Naive B cell (primary cell): ENCODE results near the gene NET1. TPM values are rescaled to one million over a fixed set of nuclear protein-coding genes. Genes with fewer than 3 reads are reported as not detected.

Experiments used
- ATAC-seq, 2 donors: fragments of 150-1000 bp; cut with Tn5 transposase; 2 replicates each; pipeline ENCODE4 v1.10.0; 2021; ENCODE audit warnings: low read depth in 2 of 2, mild to moderate bottlenecking in 2 of 2, moderate library complexity in 2 of 2
- DNase-seq: peaks from one replicate; pipeline ENCODE4 v3.0.0; 2022
- H3K27ac Mint-ChIP-seq, 6 donors: one replicate each; pipeline ENCODE4 v1.8.0; 2020 to 2022; ENCODE audit warnings: mild to moderate bottlenecking in 6 of 6, mixed read lengths in 6 of 6, moderate library complexity in 5 of 6, inconsistent platforms in 2 of 6
- H3K27me3 Mint-ChIP-seq, 3 donors: one replicate each; pipeline ENCODE4 v1.8.0; 2021 to 2022; ENCODE audit warnings: mixed read lengths in 3 of 3, mild to moderate bottlenecking in 1 of 3
- H3K36me3 Mint-ChIP-seq, 2 donors: one replicate each; pipeline ENCODE4 v1.8.0; 2020 to 2022; ENCODE audit warnings: mixed read lengths in 2 of 2, inconsistent platforms in 1 of 2, mild to moderate bottlenecking in 1 of 2
- H3K4me1 Mint-ChIP-seq, 3 donors: one replicate each; pipeline ENCODE4 v1.8.0; 2020 to 2022; ENCODE audit warnings: mixed read lengths in 3 of 3, inconsistent platforms in 1 of 3, mild to moderate bottlenecking in 1 of 3, moderate library complexity in 1 of 3
- H3K4me3 Mint-ChIP-seq, 8 donors: one replicate each; pipeline ENCODE4 v1.8.0; 2020 to 2022; ENCODE audit warnings: mild to moderate bottlenecking in 8 of 8, mixed read lengths in 8 of 8, moderate library complexity in 8 of 8, inconsistent platforms in 2 of 8
- H3K9me3 Mint-ChIP-seq, 7 donors: one replicate each; pipeline ENCODE4 v1.8.0; 2020 to 2022; ENCODE audit warnings: mixed read lengths in 7 of 7, mild to moderate bottlenecking in 5 of 7, inconsistent platforms in 2 of 7, moderate library complexity in 1 of 7
- polyA plus RNA-seq, 6 donors: library from polyadenylated mRNA; unstranded; fragments of 300-500 nt; fragmentation: Illumina TruSeq; gene quantifications; one replicate each; pipeline ENCODE4 v1.2.3, GENCODE V29; 2021; ENCODE audit warnings: low read depth in 6 of 6

The NET1 gene
- polyA plus RNA-seq, 6 donors from 2014 or later: 3.7 to 6.0 (median 4.2) TPM; not detected in 1

GRCh38 chr10:5500162-5500670 is 87.9 kb downstream of the NET1 start:
- peaks cover 1 to 26% (median 25%) of the 10 kb centered on the region in 3 donors for H3K27me3 Mint-ChIP-seq
- H3K9me3 Mint-ChIP-seq: no peaks in the 10 kb centered on the region
- no peak overlapping the region for H3K4me3 Mint-ChIP-seq
- no peak overlapping the region for H3K27ac Mint-ChIP-seq
- H3K36me3 Mint-ChIP-seq: no peaks in the 10 kb centered on the region
- DNase-seq (no peak), ATAC-seq (no peak)
- H3K4me1 Mint-ChIP-seq: no peaks in the 10 kb centered on the region

- DNase-seq: no peak
- Mint-ChIP-seq H3K4me1 (no peaks in the 10 kb centered on the region), H3K27ac (no peak overlapping the region), H3K36me3 (no peaks in the 10 kb centered on the region), H3K4me3 (no peak overlapping the region), H3K9me3 (no peaks in the 10 kb centered on the region), H3K27me3 (peaks cover 4 to 31% (median 26%) of the 10 kb centered on the region in 3 donors)
- no peak for ATAC-seq
Measured at GRCh38 chr10:5500910-5501309, 88.6 kb downstream of the NET1 start.

- H3K9me3 Mint-ChIP-seq: no peaks in the 10 kb centered on the region
- no peaks in the 10 kb centered on the region for H3K36me3 Mint-ChIP-seq
- H3K4me1 Mint-ChIP-seq: no peaks in the 10 kb centered on the region
- ATAC-seq (no peak), DNase-seq (no peak)
- no peak overlapping the region for H3K4me3 Mint-ChIP-seq
- H3K27me3 Mint-ChIP-seq: peaks cover 4 to 33% (median 26%) of the 10 kb centered on the region in 3 donors
- no peak overlapping the region for H3K27ac Mint-ChIP-seq
Measured at GRCh38 chr10:5502061-5502521, 89.7 kb downstream of the NET1 start.

GRCh38 chr10:5502571-5503476 is 90.5 kb downstream of the NET1 start:
- Mint-ChIP-seq H3K4me3 (no peak overlapping the region), H3K27ac (peak overlapping the region in 1 of 6 donors; percentile 24), H3K36me3 (no peaks in the 10 kb centered on the region), H3K27me3 (peaks cover 4 to 33% (median 30%) of the 10 kb centered on the region in 3 donors), H3K4me1 (no peaks in the 10 kb centered on the region), H3K9me3 (no peaks in the 10 kb centered on the region)
- DNase-seq (no peak), ATAC-seq (no peak)

GRCh38 chr10:5503477-5503835 is 91.1 kb downstream of the NET1 start:
- ATAC-seq (no peak), DNase-seq (no peak)
- Mint-ChIP-seq H3K27me3 (peaks cover 4 to 33% (median 31%) of the 10 kb centered on the region in 3 donors), H3K4me1 (no peaks in the 10 kb centered on the region), H3K9me3 (no peaks in the 10 kb centered on the region), H3K36me3 (no peaks in the 10 kb centered on the region), H3K27ac (peak overlapping the region in 1 of 6 donors; percentile 24), H3K4me3 (no peak overlapping the region)

- peaks cover 4 to 33% (median 31%) of the 10 kb centered on the region in 3 donors for H3K27me3 Mint-ChIP-seq
- H3K9me3 Mint-ChIP-seq: no peaks in the 10 kb centered on the region
- H3K4me1 Mint-ChIP-seq: no peaks in the 10 kb centered on the region
- no peak overlapping the region for H3K4me3 Mint-ChIP-seq
- no peak for DNase-seq
- H3K27ac Mint-ChIP-seq: no peak overlapping the region
- ATAC-seq: no peak
- no peaks in the 10 kb centered on the region for H3K36me3 Mint-ChIP-seq
Measured at GRCh38 chr10:5504146-5505072, 92.1 kb downstream of the NET1 start.

GRCh38 chr10:5506246-5506645 is 93.9 kb downstream of the NET1 start:
- Mint-ChIP-seq H3K4me3 (no peak overlapping the region), H3K27me3 (peaks cover 4 to 27% (median 26%) of the 10 kb centered on the region in 3 donors), H3K27ac (no peak overlapping the region), H3K4me1 (no peaks in the 10 kb centered on the region), H3K9me3 (no peaks in the 10 kb centered on the region), H3K36me3 (no peaks in the 10 kb centered on the region)
- ATAC-seq: no peak
- no peak for DNase-seq

GRCh38 chr10:5506751-5507648 is 94.6 kb downstream of the NET1 start:
- H3K27me3 Mint-ChIP-seq: peaks cover 4 to 29% (median 28%) of the 10 kb centered on the region in 3 donors
- H3K27ac Mint-ChIP-seq: peak overlapping the region in 1 of 6 donors; percentile 43
- H3K4me1 Mint-ChIP-seq: no peaks in the 10 kb centered on the region
- H3K4me3 Mint-ChIP-seq: no peak overlapping the region
- ATAC-seq: no peak
- H3K36me3 Mint-ChIP-seq: no peaks in the 10 kb centered on the region
- no peak for DNase-seq
- no peaks in the 10 kb centered on the region for H3K9me3 Mint-ChIP-seq

- Mint-ChIP-seq H3K36me3 (no peaks in the 10 kb centered on the region), H3K4me1 (no peaks in the 10 kb centered on the region), H3K9me3 (no peaks in the 10 kb centered on the region), H3K27ac (no peak overlapping the region), H3K4me3 (no peak overlapping the region), H3K27me3 (peaks cover 4 to 34% (median 32%) of the 10 kb centered on the region in 3 donors)
- no peak for DNase-seq
- no peak for ATAC-seq
Measured at GRCh38 chr10:5507649-5508131, 95.3 kb downstream of the NET1 start.

GRCh38 chr10:5508161-5508604 is 95.8 kb downstream of the NET1 start:
- Mint-ChIP-seq H3K9me3 (no peaks in the 10 kb centered on the region), H3K27me3 (peaks cover 4 to 32% (median 31%) of the 10 kb centered on the region in 3 donors), H3K4me3 (no peak overlapping the region), H3K36me3 (no peaks in the 10 kb centered on the region), H3K4me1 (no peaks in the 10 kb centered on the region), H3K27ac (no peak overlapping the region)
- no peak for ATAC-seq
- DNase-seq: no peak
